HG02885 (cell line): ENCODE data around the gene HS3ST3A1.

Experiments used
- ATAC-seq: cut with Tn5 transposase; IDR thresholded peaks from one replicate; pipeline ENCODE4 v1.9.1; 2021; ENCODE audit warnings: mild to moderate bottlenecking; ENCODE audit not compliant: unreplicated experiment, poor library complexity

Gene HS3ST3A1

GRCh38 chr17:13460261-13461000 lies 141.3 kb downstream of the HS3ST3A1 start:
- ATAC-seq, result no peak

GRCh38 chr17:13457783-13458182 lies 143.9 kb downstream of the HS3ST3A1 start:
- no peak for ATAC-seq
